NCI-H2081 treated with DMSO at 0.1 percent for 48 hours (cell line): ENCODE data around the gene IGF2R.

Experiments
- DNase-seq: peaks from one replicate; lab custom pipeline; 2025; lab: John Stamatoyannopoulos, UW

Gene IGF2R

GRCh38 chr6:159976686-159977254 is 7.9 kb downstream of the IGF2R start:
- no peak for DNase-seq

- DNase-seq = no peak
Measured at GRCh38 chr6:159977255-159977903, 8.5 kb downstream of the IGF2R start.

- no peak for DNase-seq
Measured at GRCh38 chr6:159977904-159978268, 9.0 kb downstream of the IGF2R start.

- DNase-seq = no peak
Measured at GRCh38 chr6:159978291-159979135, 9.6 kb downstream of the IGF2R start.

GRCh38 chr6:159979136-159979874 is 10.4 kb downstream of the IGF2R start:
- DNase-seq = no peak

- no peak for DNase-seq
Measured at GRCh38 chr6:159980474-159980873, 11.6 kb downstream of the IGF2R start.

- DNase-seq = no peak
Measured at GRCh38 chr6:159981071-159981402, 12.2 kb downstream of the IGF2R start.

GRCh38 chr6:159981403-159982245 is 12.7 kb downstream of the IGF2R start:
- DNase-seq = no peak

- no peak for DNase-seq
Measured at GRCh38 chr6:159982731-159983506, 14.0 kb downstream of the IGF2R start.

- no peak for DNase-seq
Measured at GRCh38 chr6:159983641-159984080, 14.8 kb downstream of the IGF2R start.

GRCh38 chr6:159984268-159984786 is 15.4 kb downstream of the IGF2R start:
- DNase-seq = no peak

GRCh38 chr6:159985296-159985945 is 16.5 kb downstream of the IGF2R start:
- no peak for DNase-seq

GRCh38 chr6:159988983-159989454 is 20.1 kb downstream of the IGF2R start:
- DNase-seq = no peak

- DNase-seq = no peak
Measured at GRCh38 chr6:159989492-159990480, 20.9 kb downstream of the IGF2R start.

- DNase-seq = no peak
Measured at GRCh38 chr6:159992366-159992765, 23.5 kb downstream of the IGF2R start.

- DNase-seq = no peak
Measured at GRCh38 chr6:159995405-159995804, 26.5 kb downstream of the IGF2R start.

- DNase-seq = no peak
Measured at GRCh38 chr6:159996087-159996622, 27.3 kb downstream of the IGF2R start.
